HCT116 (cell line): ENCODE results near the gene THRA. TPM values are rescaled to one million over a fixed set of nuclear protein-coding genes. Genes with fewer than 3 reads are reported as not detected.

Experiments
- ATAC-seq: fragments of 200-7000 bp; cut with Tn5 transposase; 2 replicates; pipeline ENCODE4 v1.9.1; 2020; ENCODE audit warnings: mild to moderate bottlenecking, moderate library complexity
- BruUV-seq: library from RNA; stranded (reverse); fragments of 400-500 nt; replicated peaks from 2 replicates; lab custom pipeline; 2021; lab: Mats Ljungman, UMichigan
- CTCF ChIA-PET: fragments of 300-600 bp; sonication (Branson Sonifier 250); formaldehyde crosslinking; loops from one replicate; lab custom pipeline; 2021; ENCODE audit warnings: antibody characterized with exemption; lab: Charles Lee
- POLR2A ChIA-PET: fragments of 300-600, 350-600 bp; sonication (Branson Sonifier 250); formaldehyde crosslinking; loops from one replicate; lab custom pipeline; 2021; ENCODE audit warnings: antibody characterized with exemption; lab: Charles Lee
- RAD21 ChIA-PET, 2 experiments: fragments of 300-600 bp; sonication (Branson Sonifier 250); formaldehyde crosslinking; loops; one replicate each; lab custom pipeline; 2023; ENCODE audit warnings: low total read pairs in 2 of 2; ENCODE audit not compliant: uncharacterized antibody in 2 of 2, unreplicated experiment in 2 of 2, low non-redundant PET in 1 of 2; lab: Charles Lee
- DNase-seq: peaks from one replicate; pipeline ENCODE4 v3.0.0-alpha.2; 2010; ENCODE audit warnings: low read depth, low spot score
- H2AFZ ChIP-seq: fragments of 200-600 bp; shearing (Covaris generic), sonication (generic); 2 replicates; pipeline ENCODE4 v1.6.1; 2017; ENCODE audit warnings: low read depth, mixed run types, mixed read lengths, antibody characterized with exemption, low read length; ENCODE audit not compliant: poor library complexity, severe bottlenecking
- H3K27ac ChIP-seq: 2 replicates; pipeline ENCODE4 v1.5.1; 2012; ENCODE audit warnings: low read depth, low read length
- H3K27me3 ChIP-seq: fragments of 200-600 bp; sonication (generic); 2 replicates; pipeline ENCODE4 v1.6.1; 2016; ENCODE audit warnings: mixed run types, low read length, mixed read lengths; ENCODE audit not compliant: insufficient read depth
- H3K36me3 ChIP-seq, 2 experiments: fragments of 200-500 bp in 1 of 2; fragments of 200-600 bp in 1 of 2; sonication (Bioruptor generic) in 1 of 2; sonication (generic) in 1 of 2; 2 replicates each; pipeline versions ENCODE4 v1.5.1 to v1.6.1; 2014 to 2016; ENCODE audit warnings: low read length in 2 of 2, inconsistent platforms in 1 of 2, mixed read lengths in 1 of 2, mixed run types in 1 of 2; ENCODE audit not compliant: insufficient read depth in 2 of 2, control insufficient read depth in 1 of 2
- H3K4me1 ChIP-seq, 2 experiments: fragments of 200-600 bp in 1 of 2; sonication (generic) in 1 of 2; 2 replicates each; pipeline versions ENCODE4 v1.5.1 to v1.6.1; 2012 to 2017; ENCODE audit warnings: low read length in 2 of 2, inconsistent platforms in 1 of 2, mild to moderate bottlenecking in 1 of 2, mixed read lengths in 1 of 2, mixed run types in 1 of 2, moderate library complexity in 1 of 2; ENCODE audit not compliant: insufficient read depth in 2 of 2, control insufficient read depth in 1 of 2
- H3K4me2 ChIP-seq: fragments of 200-600 bp; sonication (generic); 2 replicates; pipeline ENCODE4 v1.6.1; 2017; ENCODE audit warnings: mixed run types, low read length, mixed read lengths
- H3K4me3 ChIP-seq, 2 experiments: fragments of 200-600 bp in 1 of 2; sonication (generic) in 1 of 2; replicated peaks in 1 of 2; 2 replicates each; pipeline ENCODE4 v1.5.1; 2011 to 2016; ENCODE audit warnings: low read length in 2 of 2, control low read depth in 1 of 2, low read depth in 1 of 2, mild to moderate bottlenecking in 1 of 2, mixed read lengths in 1 of 2, mixed run types in 1 of 2
- H3K79me2 ChIP-seq: fragments of 200-600 bp; sonication (generic); 2 replicates; pipeline ENCODE4 v1.6.1; 2017; ENCODE audit warnings: mild to moderate bottlenecking, mixed run types, low read length, moderate library complexity, mixed read lengths; ENCODE audit not compliant: insufficient read depth
- H3K9ac ChIP-seq: fragments of 200-600 bp; sonication (generic); 2 replicates; pipeline ENCODE4 v1.6.1; 2016; ENCODE audit warnings: low read length, mixed read lengths
- H3K9me2 ChIP-seq: fragments of 200-600 bp; sonication (generic), shearing (Covaris generic); 2 replicates; pipeline ENCODE4 v1.6.1; 2017; ENCODE audit warnings: mixed run types, mild to moderate bottlenecking, moderate library complexity; ENCODE audit not compliant: insufficient read depth
- H3K9me3 ChIP-seq, 2 experiments: fragments of 200-500 bp in 1 of 2; fragments of 200-600 bp in 1 of 2; sonication (Bioruptor generic) in 1 of 2; sonication (generic) in 1 of 2; 2 replicates each; pipeline ENCODE4 v1.6.1; 2014 to 2017; ENCODE audit warnings: low read length in 2 of 2, mixed read lengths in 2 of 2, inconsistent platforms in 1 of 2, low read depth in 1 of 2, mild to moderate bottlenecking in 1 of 2, mixed run types in 1 of 2, moderate library complexity in 1 of 2; ENCODE audit not compliant: control insufficient read depth in 1 of 2, insufficient read depth in 1 of 2
- H4K20me1 ChIP-seq: fragments of 200-600 bp; sonication (generic), shearing (Covaris generic); 2 replicates; pipeline ENCODE4 v1.6.1; 2017; ENCODE audit warnings: mixed run types, mild to moderate bottlenecking, moderate library complexity; ENCODE audit not compliant: insufficient read depth
- CBX3 ChIP-seq: IDR thresholded peaks from 2 replicates; pipeline ENCODE4 v1.6.1; 2012; ENCODE audit warnings: low read depth
- CTCF ChIP-seq, 3 experiments: fragments of 200-600 bp in 1 of 3; sonication (generic) in 1 of 3; IDR thresholded peaks in 2 of 3; conservative IDR thresholded peaks in 1 of 3; 2 replicates each; pipeline ENCODE4 v1.5.1; 2012 to 2017; ENCODE audit warnings: low read depth in 2 of 3, low read length in 2 of 3, antibody characterized with exemption in 1 of 3, borderline replicate concordance in 1 of 3, control low read depth in 1 of 3, mild to moderate bottlenecking in 1 of 3, mixed read lengths in 1 of 3, mixed run types in 1 of 3, moderate library complexity in 1 of 3; ENCODE audit not compliant: insufficient read depth in 1 of 3
- EGR1 ChIP-seq: IDR thresholded peaks from 2 replicates; pipeline ENCODE4 v1.6.1; 2012; ENCODE audit warnings: low read depth
- EZH2 ChIP-seq: fragments of 200-600 bp; sonication (generic); IDR thresholded peaks from 2 replicates; pipeline ENCODE4 v1.6.1; 2017; ENCODE audit warnings: antibody characterized with exemption, mixed run types
- FOSL1 ChIP-seq: IDR thresholded peaks from 2 replicates; pipeline ENCODE4 v1.6.1; 2012; ENCODE audit warnings: low read depth
- MAX ChIP-seq: IDR thresholded peaks from 2 replicates; pipeline ENCODE4 v1.6.1; 2012
- POLR2A ChIP-seq: IDR thresholded peaks from 2 replicates; pipeline ENCODE4 v1.7.0; 2011; ENCODE audit warnings: borderline replicate concordance; ENCODE audit not compliant: insufficient read depth, insufficient read length; ENCODE audit errors: extremely low read depth
- POLR2AphosphoS5 ChIP-seq: IDR thresholded peaks from 2 replicates; pipeline ENCODE4 v1.6.1; 2011; ENCODE audit warnings: mild to moderate bottlenecking, low read depth, low read length, moderate library complexity
- SIN3A ChIP-seq: IDR thresholded peaks from 2 replicates; pipeline ENCODE4 v1.6.1; 2012; ENCODE audit warnings: low read depth
- SRF ChIP-seq: IDR thresholded peaks from 2 replicates; pipeline ENCODE4 v1.6.1; 2012; ENCODE audit warnings: low read depth
- TCF7L2 ChIP-seq: IDR thresholded peaks from 2 replicates; pipeline ENCODE4 v1.7.0; 2011; ENCODE audit warnings: borderline replicate concordance, inconsistent platforms; ENCODE audit not compliant: insufficient read depth, insufficient read length; ENCODE audit errors: extremely low read depth
- YY1 ChIP-seq: IDR thresholded peaks from 2 replicates; pipeline ENCODE4 v1.6.1; 2011; ENCODE audit warnings: low read length, low read depth, moderate library complexity, mild to moderate bottlenecking; ENCODE audit not compliant: insufficient replicate concordance; ENCODE audit errors: extremely low read depth
- ZFX ChIP-seq: fragments of 450-650 bp; IDR thresholded peaks from 2 replicates; pipeline ENCODE4 v1.6.1; 2017
- ZNF274 ChIP-seq: fragments of 200-500 bp; sonication (Bioruptor generic); IDR thresholded peaks from 2 replicates; pipeline ENCODE4 v1.6.1; 2014; ENCODE audit warnings: mild to moderate bottlenecking, low read depth, low read length, inconsistent platforms
- intact Hi-C: fragments of 100-400 bp; cut with micrococcal nuclease; formaldehyde crosslinking; loops from 2 replicates; pipeline ENCODE4 v1.10.0; 2022
- total RNA-seq: library from RNA; stranded (reverse); gene quantifications from one replicate; pipeline ENCODE4 v1.2.1, GENCODE V29; 2021; ENCODE audit not compliant: unreplicated experiment

THRA gene
- total RNA-seq, 1 experiment from 2014 or later = 23.3 TPM

DNA sequence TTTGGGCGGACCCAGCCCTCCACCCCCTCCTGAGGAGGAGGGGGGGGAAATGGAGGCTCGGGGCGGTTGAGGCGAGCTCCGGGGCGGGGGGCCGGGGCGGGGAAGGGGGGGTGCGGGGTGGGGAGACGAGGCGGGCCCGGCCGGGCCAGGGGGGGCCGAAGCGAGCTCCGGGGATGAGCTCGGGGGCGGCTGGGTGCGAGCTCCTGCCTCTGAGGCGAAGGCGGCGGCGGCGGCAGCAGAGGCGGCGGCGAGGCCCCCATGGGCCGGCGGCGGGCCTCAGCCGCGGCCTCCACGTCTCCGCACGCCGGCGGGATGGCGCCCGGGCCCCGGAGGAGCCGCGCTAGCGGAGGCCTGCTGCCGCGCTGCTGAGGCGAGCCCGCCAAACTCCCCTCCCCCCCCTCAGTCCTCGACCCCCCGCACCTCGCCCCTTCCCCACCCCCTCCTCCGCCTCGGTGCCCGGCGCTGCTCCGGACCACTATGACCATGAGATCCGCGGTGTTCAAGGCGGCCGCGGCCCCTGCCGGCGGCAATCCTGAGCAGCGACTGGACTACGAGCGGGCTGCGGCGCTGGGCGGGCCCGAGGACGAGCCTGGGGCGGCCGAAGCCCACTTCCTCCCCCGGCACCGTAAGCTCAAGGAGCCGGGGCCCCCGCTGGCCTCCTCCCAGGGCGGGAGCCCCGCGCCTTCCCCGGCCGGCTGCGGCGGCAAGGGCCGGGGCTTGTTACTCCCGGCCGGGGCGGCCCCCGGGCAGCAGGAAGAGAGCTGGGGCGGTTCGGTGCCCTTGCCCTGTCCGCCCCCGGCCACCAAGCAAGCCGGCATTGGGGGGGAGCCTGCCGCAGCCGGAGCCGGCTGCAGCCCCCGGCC is 59.6 kb downstream of the THRA start:
- H3K9me2 ChIP-seq = no peaks in the 10 kb centered on the region
- intact Hi-C loops = no loop called here
- H3K27ac ChIP-seq = peak overlapping the region; percentile 97
- CTCF ChIA-PET = interaction anchor here (0.7 to 1.9 kb wide), 2 partner anchors 9 to 124 kb away, joined by 4 to 16 read pairs; no protein-coding TSS in a partner anchor
- H4K20me1 ChIP-seq = no peaks in the 10 kb centered on the region
- H3K27me3 ChIP-seq = no peaks in the 10 kb centered on the region
- DNase-seq (no peak), ATAC-seq (peak; percentile 54)
- TF ChIP-seq CBX3 = no peak
- TF ChIP-seq ZFX = peak; percentile 84
- peak; percentile 4 for TF ChIP-seq TCF7L2
- H3K79me2 ChIP-seq = peaks cover 59% of the 10 kb centered on the region
- H2AFZ ChIP-seq = no peak overlapping the region
- peak overlapping the region; percentile 70 to 86 for H3K4me3 ChIP-seq
- RAD21 ChIA-PET = interaction anchor here in 1 of 2 experiments (0.8 kb wide), 1 partner anchor 48 kb away, joined by 4 read pairs; no protein-coding TSS in a partner anchor
- POLR2A ChIA-PET = interaction anchor here (2.1 to 2.6 kb wide), 4 partner anchors 9 to 22 kb away, joined by 9 to 16 read pairs (median 10); partner anchors contain the start of genes CASC3 and NR1D1
- H3K9me3 ChIP-seq = no peaks in the 10 kb centered on the region
- peak overlapping the region; percentile 93 for H3K9ac ChIP-seq
- peak overlapping the region; percentile 86 for H3K4me2 ChIP-seq
- BruUV-seq = no TSS peak
- H3K36me3 ChIP-seq = peaks cover 10 to 18% of the 10 kb centered on the region in 2 experiments
- H3K4me1 ChIP-seq = peaks cover 7 to 27% of the 10 kb centered on the region in 2 experiments; a peak in 3 of 4 replicates

GRCh38 chr17:40122999-40123810 is 60.4 kb downstream of the THRA start:
- peak; percentile 19 for ATAC-seq
- CTCF ChIA-PET = interaction anchor here (1.0 to 1.9 kb wide), 2 partner anchors 9 to 10 kb away, joined by 3 to 16 read pairs; no protein-coding TSS in a partner anchor
- Histone ChIP-seq H4K20me1 (no peaks in the 10 kb centered on the region), H2AFZ (no peak overlapping the region), H3K4me3 (peak overlapping the region; percentile 70 to 86), H3K4me1 (peaks cover 7 to 27% of the 10 kb centered on the region in 2 experiments; a peak in 3 of 4 replicates), H3K79me2 (peaks cover 62% of the 10 kb centered on the region), H3K9me3 (no peaks in the 10 kb centered on the region), H3K4me2 (peak overlapping the region; percentile 86), H3K9ac (peak overlapping the region; percentile 93), H3K27ac (peak overlapping the region; percentile 97), H3K36me3 (peaks cover 13 to 21% of the 10 kb centered on the region in 2 experiments), H3K27me3 (no peaks in the 10 kb centered on the region), H3K9me2 (no peaks in the 10 kb centered on the region)
- POLR2A ChIA-PET = interaction anchor here (0.7 to 2.6 kb wide), 5 partner anchors 10 to 24 kb away, joined by 3 to 16 read pairs (median 9); partner anchors contain the start of genes CASC3 and NR1D1
- DNase-seq = no peak
- RAD21 ChIA-PET = interaction anchor here (0.8 to 1.4 kb wide), 2 partner anchors 12 to 47 kb away, joined by 3 to 4 read pairs; no protein-coding TSS in a partner anchor
- intact Hi-C loops = no loop called here
- BruUV-seq = no TSS peak
- TF ChIP-seq FOSL1 (no peak), POLR2AphosphoS5 (no peak), ZNF274 (no peak), SIN3A (no peak), POLR2A (peak; percentile 55), ZFX (0 out of 2 replicates have a peak, but pooled peaks have one; percentile 1), EZH2 (no peak), MAX (peak; percentile 85), YY1 (no peak), CTCF (IDR thresholded peaks at IDR 0.05 in 2 of 3, conservative IDR thresholded peaks at IDR 0.05 in 1 of 3; ENCODE audit: borderline replicate concordance in 1 of 3, insufficient read depth in 1 of 3, low read depth in 2 of 3, low read length in 2 of 3) (no peak), SRF (no peak), EGR1 (no peak), TCF7L2 (no peak)
